HepG2 (cell line): ENCODE data around the gene SLC17A5. TPM values are rescaled to one million over a fixed set of nuclear protein-coding genes. Genes with fewer than 3 reads are reported as not detected.

ENCODE experiments used
- CREB3 ChIP-seq: sonication (generic); formaldehyde crosslinking; IDR thresholded peaks from 2 replicates; pipeline ENCODE4 v1.5.0; 2020; ENCODE audit warnings: missing genetic modification reagents
- CSRNP1 ChIP-seq: sonication (generic); formaldehyde crosslinking; IDR thresholded peaks from 2 replicates; pipeline ENCODE4 v1.8.1; 2023; ENCODE audit warnings: mild to moderate bottlenecking, missing genetic modification reagents
- EED ChIP-seq: sonication (generic); formaldehyde crosslinking; IDR thresholded peaks from 2 replicates; pipeline ENCODE4 v1.5.0; 2020; ENCODE audit warnings: mild to moderate bottlenecking, missing genetic modification reagents
- EP300 ChIP-seq, 3 experiments: sonication (generic) in 1 of 3; formaldehyde crosslinking in 1 of 3; IDR thresholded peaks; 2 replicates each; pipeline versions ENCODE4 v1.5.1 to v1.6.1; 2011 to 2020; ENCODE audit warnings: low read depth in 2 of 3, low read length in 2 of 3, borderline replicate concordance in 1 of 3, improper control_type of control experiment in 1 of 3, mild to moderate bottlenecking in 1 of 3, missing genetic modification reagents in 1 of 3, moderate library complexity in 1 of 3
- FOXK2 ChIP-seq: fragments of 450-650 bp; IDR thresholded peaks from 2 replicates; pipeline ENCODE4 v1.6.1; 2016
- HOMEZ ChIP-seq: IDR thresholded peaks from 2 replicates; pipeline ENCODE4 v1.6.1; 2016; ENCODE audit warnings: low read depth
- IRF9 ChIP-seq: sonication (generic); formaldehyde crosslinking; IDR thresholded peaks from 2 replicates; pipeline ENCODE4 v1.8.0; 2022; ENCODE audit warnings: missing genetic modification reagents, mild to moderate bottlenecking, borderline replicate concordance
- JUND ChIP-seq: sonication (generic); formaldehyde crosslinking; IDR thresholded peaks from 2 replicates; pipeline ENCODE4 v1.8.0; 2022; ENCODE audit warnings: mild to moderate bottlenecking, missing genetic modification reagents
- MEF2D ChIP-seq: sonication (generic); formaldehyde crosslinking; IDR thresholded peaks from 2 replicates; pipeline ENCODE4 v1.5.1; 2020; ENCODE audit warnings: mild to moderate bottlenecking, missing genetic modification reagents
- MYC ChIP-seq: sonication (generic); formaldehyde crosslinking; IDR thresholded peaks from 2 replicates; pipeline ENCODE4 v1.9.0; 2021; ENCODE audit warnings: missing genetic modification reagents, borderline replicate concordance
- PHF8 ChIP-seq: sonication (generic); formaldehyde crosslinking; IDR thresholded peaks from 2 replicates; pipeline ENCODE4 v1.5.0; 2020; ENCODE audit warnings: missing genetic modification reagents
- PTBP1 ChIP-seq: fragments of 200-400 bp; formaldehyde crosslinking; IDR thresholded peaks from 2 replicates; pipeline ENCODE4 v1.6.1; 2018; ENCODE audit warnings: low read length, low read depth; ENCODE audit not compliant: poor library complexity, severe bottlenecking
- SMAD9 ChIP-seq: sonication (generic); formaldehyde crosslinking; IDR thresholded peaks from 2 replicates; pipeline ENCODE4 v1.5.1; 2020; ENCODE audit warnings: mild to moderate bottlenecking, missing genetic modification reagents
- SP1 ChIP-seq, 2 experiments: fragments of 450-650 bp in 1 of 2; sonication (generic) in 1 of 2; formaldehyde crosslinking in 1 of 2; IDR thresholded peaks; 2 replicates each; pipeline versions ENCODE4 v1.4.0 to v1.6.1; 2016 to 2020; ENCODE audit warnings: missing genetic modification reagents in 1 of 2
- SP2 ChIP-seq: sonication (generic); formaldehyde crosslinking; IDR thresholded peaks from 2 replicates; pipeline ENCODE4 v1.5.1; 2020; ENCODE audit warnings: mild to moderate bottlenecking, missing genetic modification reagents
- SP5 ChIP-seq: IDR thresholded peaks from 2 replicates; pipeline ENCODE4 v1.6.1; 2016; ENCODE audit warnings: low read depth, borderline replicate concordance
- SPEN ChIP-seq: sonication (generic); formaldehyde crosslinking; IDR thresholded peaks from 2 replicates; pipeline ENCODE4 v1.5.1; 2020; ENCODE audit warnings: low read depth, mild to moderate bottlenecking, missing genetic modification reagents
- TARDBP ChIP-seq: sonication (generic); formaldehyde crosslinking; IDR thresholded peaks from 2 replicates; pipeline ENCODE4 v1.8.0; 2022; ENCODE audit warnings: mild to moderate bottlenecking, missing genetic modification reagents
- TOE1 ChIP-seq: sonication (generic); formaldehyde crosslinking; IDR thresholded peaks from 2 replicates; pipeline ENCODE4 v1.4.0; 2020; ENCODE audit warnings: mild to moderate bottlenecking, missing genetic modification reagents
- YY1 ChIP-seq: IDR thresholded peaks from 2 replicates; pipeline ENCODE4 v1.6.1; 2011; ENCODE audit warnings: low read length, low read depth, moderate library complexity, mild to moderate bottlenecking; ENCODE audit not compliant: insufficient read depth, insufficient replicate concordance
- polyA plus RNA-seq, 8 experiments: library from polyadenylated mRNA; depleted of rRNA in 3 of 8; stranded (reverse) in 7 of 8; unstranded in 1 of 8; fragments of >200 nt; fragmentation: Illumina TruSeq in 4 of 8; extraction: Trizol in 4 of 8; gene quantifications; 2 replicates each; pipeline versions ENCODE4 v1.2.1 to v1.2.3, GENCODE V29; 2011 to 2016; ENCODE audit warnings: low read depth in 4 of 8, missing spikeins in 1 of 8, mixed read lengths in 1 of 8; ENCODE audit not compliant: insufficient read depth in 1 of 8
- total RNA-seq, 5 experiments: library from RNA; depleted of rRNA; stranded (reverse); fragments of >200 nt; fragmentation: Illumina TruSeq; extraction: Trizol; gene quantifications; 2 replicates each; pipeline ENCODE4 v1.2.3, GENCODE V29; 2016; ENCODE audit warnings: low read depth in 1 of 5

Gene SLC17A5
- total and polyA plus RNA-seq, 2 of the 13 experiments (the other 11 are each of a cell fraction or from before 2014, with no cell fraction given) = 18.3 to 20.5 TPM

- peak; percentile 39; the same call in 1 of the 2 replicates for TF ChIP-seq HOMEZ (CRISPR knock-in tag)
- TF ChIP-seq SPEN (CRISPR knock-in tag) = peak; percentile 51; the same call in 1 of the 2 replicates
- TF ChIP-seq SMAD9 (CRISPR knock-in tag) = 0 out of 2 replicates have a peak, but pooled peaks have one; percentile 77
- TF ChIP-seq SP1 (IDR thresholded peaks at IDR 0.05) = no peak
- TF ChIP-seq SP1 (CRISPR knock-in tag; IDR thresholded peaks at IDR 0.05) = peak; percentile 80
- no peak for TF ChIP-seq IRF9
- TF ChIP-seq EP300 (IDR thresholded peaks at IDR 0.05; ENCODE audit: low read depth in 2 of 2, low read length in 2 of 2) = 0 out of 4 replicates have a peak, but pooled peaks of 1 of the 2 experiments have one; percentile 29
- TF ChIP-seq EP300 (CRISPR knock-in tag; IDR thresholded peaks at IDR 0.05; ENCODE audit: borderline replicate concordance) = no peak
- TF ChIP-seq TOE1 (CRISPR knock-in tag) = 0 out of 2 replicates have a peak, but pooled peaks have one; percentile 6
- peak; percentile 68; the same call in 1 of the 2 replicates for TF ChIP-seq MYC (CRISPR knock-in tag)
- TF ChIP-seq YY1 = peak; percentile 98
- 0 out of 2 replicates have a peak, but pooled peaks have one; percentile 34 for TF ChIP-seq TARDBP (CRISPR knock-in tag)
- peak; percentile 86 for TF ChIP-seq SP5 (CRISPR knock-in tag)
- peak; percentile 47; the same call in 1 of the 2 replicates for TF ChIP-seq EED (CRISPR knock-in tag)
- TF ChIP-seq CREB3 (CRISPR knock-in tag) = no peak
- peak; percentile 39; the same call in 1 of the 2 replicates for TF ChIP-seq SP2 (CRISPR knock-in tag)
- TF ChIP-seq PTBP1 = peak; percentile 17
- no peak for TF ChIP-seq FOXK2
- no peak for TF ChIP-seq JUND (CRISPR knock-in tag)
- no peak; the same call in 1 of the 2 replicates for TF ChIP-seq CSRNP1
- TF ChIP-seq MEF2D (CRISPR knock-in tag) = peak; percentile 71
- TF ChIP-seq PHF8 (CRISPR knock-in tag) = peak; percentile 91
Measured at GRCh38 chr6:73653571-73654424, at the start of gene SLC17A5 (continued).
